Stimulated activated CD4-positive, alpha-beta T cell treated with anti-CD3 and anti-CD28 coated beads, Interleukin-2, amount 100 ng/mL, for 4 hours (primary cell): ENCODE measurements around the gene SSX3.
"Not testable (repeated sequence)": the region's sequence is repeated elsewhere in the genome, so short reads cannot be mapped to it uniquely, and the experiment has no call there.

ENCODE experiments used
- DNase-seq: peaks from one replicate; pipeline ENCODE4 v3.0.0-alpha.2; 2020; ENCODE audit warnings: low read depth

Gene SSX3

GRCh38 chrX:48356315-48357094 is at the start of gene SSX3:
Gene SSX3, minus strand, starts transcription at chrX:48356703. Its CDS starts 1,454 bp downstream, at chrX:48355249.
- not testable (repeated sequence) for DNase-seq

- not testable (repeated sequence) for DNase-seq
These were observed 41.3 kb upstream of the SSX3 start for GRCh38 chrX:48397825-48398224.

GRCh38 chrX:48396931-48397330 is 40.4 kb upstream of the SSX3 start:
- DNase-seq: not testable (repeated sequence)

GRCh38 chrX:48383239-48383638 is 26.7 kb upstream of the SSX3 start, which contains the start of gene SSX4:
Gene SSX4, plus strand, starts transcription at chrX:48383539. Its CDS starts 515 bp downstream, at chrX:48384054.
- not testable (repeated sequence) for DNase-seq

GRCh38 chrX:48370408-48370807 is 13.9 kb upstream of the SSX3 start:
- DNase-seq: not testable (repeated sequence)

- DNase-seq: not testable (repeated sequence)
These were observed 11.4 kb upstream of the SSX3 start for GRCh38 chrX:48367717-48368408.

GRCh38 chrX:48359281-48359680 is 2.8 kb upstream of the SSX3 start:
- not testable (repeated sequence) for DNase-seq

- no peak for DNase-seq
These were observed 1.2 kb upstream of the SSX3 start for GRCh38 chrX:48357681-48358080.

- DNase-seq: not testable (repeated sequence)
These were observed 10.4 kb downstream of the SSX3 start for GRCh38 chrX:48346059-48346458.

GRCh38 chrX:48313996-48314395 is 42.5 kb downstream of the SSX3 start:
- DNase-seq: not testable (repeated sequence)

GRCh38 chrX:48306175-48306574 is 50.3 kb downstream of the SSX3 start:
- no peak for DNase-seq
